ENCODE data around the gene PNMA1.

PNMA1 gene

GRCh38 chr14:73748858-73749357 is 34.7 kb upstream of the PNMA1 start:
- Histone ChIP-seq H3K4me1 (ENCODE audit: insufficient read depth, low read length) (peaks cover 39% of the 10 kb centered on the region), H3K9ac (ENCODE audit: low read depth, low read length) (no peak overlapping the region), H3K4me3 (ENCODE audit: low read length) (no peak overlapping the region), H3K36me3 (ENCODE audit: insufficient read depth, low read length) (no peaks in the 10 kb centered on the region), H3K27me3 (ENCODE audit: insufficient read depth, low read length) (no peaks in the 10 kb centered on the region), H3K27ac (ENCODE audit: low read depth, low read length) (no peak overlapping the region), H3K9me3 (ENCODE audit: insufficient read depth, low read depth, low read length) (no peaks in the 10 kb centered on the region)
- WGBS = 96% methylated on average over 6 of the region's 6 CpGs

GRCh38 chr14:73747379-73748211 is 33.4 kb upstream of the PNMA1 start:
- H3K4me1 ChIP-seq (ENCODE audit: insufficient read depth, low read length) = peaks cover 31% of the 10 kb centered on the region

GRCh38 chr14:73746520-73747378 is 32.6 kb upstream of the PNMA1 start:
- 42% methylated on average over 6 of the region's 6 CpGs for WGBS
- no peak overlapping the region for H3K9ac ChIP-seq (ENCODE audit: low read depth, low read length)
- H3K4me1 ChIP-seq (ENCODE audit: insufficient read depth, low read length) = peaks cover 39% of the 10 kb centered on the region
- 0 out of 2 replicates have a peak overlapping the region, but pooled peaks have one; percentile 15 for H3K27ac ChIP-seq (ENCODE audit: low read depth, low read length)
- no peaks in the 10 kb centered on the region for H3K27me3 ChIP-seq (ENCODE audit: insufficient read depth, low read length)
- H3K4me3 ChIP-seq (ENCODE audit: low read length) = no peak overlapping the region
- H3K9me3 ChIP-seq (ENCODE audit: insufficient read depth, low read depth, low read length) = no peaks in the 10 kb centered on the region
- H3K36me3 ChIP-seq (ENCODE audit: insufficient read depth, low read length) = no peaks in the 10 kb centered on the region

More at GRCh38 chr14:73747379-73748211, 33.4 kb upstream of the PNMA1 start:
- H3K9me3 ChIP-seq (ENCODE audit: insufficient read depth, low read depth, low read length) = no peaks in the 10 kb centered on the region
- H3K4me3 ChIP-seq (ENCODE audit: low read length) = no peak overlapping the region
- no peaks in the 10 kb centered on the region for H3K27me3 ChIP-seq (ENCODE audit: insufficient read depth, low read length)
- 59% methylated on average over 8 of the region's 9 CpGs for WGBS
- H3K27ac ChIP-seq (ENCODE audit: low read depth, low read length) = no peak overlapping the region
- H3K9ac ChIP-seq (ENCODE audit: low read depth, low read length) = no peak overlapping the region
- no peaks in the 10 kb centered on the region for H3K36me3 ChIP-seq (ENCODE audit: insufficient read depth, low read length)

GRCh38 chr14:73745571-73746519 is 31.7 kb upstream of the PNMA1 start:
- 86% methylated on average over 7 of the region's 7 CpGs for WGBS
- Histone ChIP-seq H3K36me3 (ENCODE audit: insufficient read depth, low read length) (no peaks in the 10 kb centered on the region), H3K27ac (ENCODE audit: low read depth, low read length) (0 out of 2 replicates have a peak overlapping the region, but pooled peaks have one; percentile 15), H3K4me1 (ENCODE audit: insufficient read depth, low read length) (peaks cover 46% of the 10 kb centered on the region), H3K4me3 (ENCODE audit: low read length) (no peak overlapping the region), H3K27me3 (ENCODE audit: insufficient read depth, low read length) (no peaks in the 10 kb centered on the region), H3K9ac (ENCODE audit: low read depth, low read length) (no peak overlapping the region), H3K9me3 (ENCODE audit: insufficient read depth, low read depth, low read length) (no peaks in the 10 kb centered on the region)

DNA sequence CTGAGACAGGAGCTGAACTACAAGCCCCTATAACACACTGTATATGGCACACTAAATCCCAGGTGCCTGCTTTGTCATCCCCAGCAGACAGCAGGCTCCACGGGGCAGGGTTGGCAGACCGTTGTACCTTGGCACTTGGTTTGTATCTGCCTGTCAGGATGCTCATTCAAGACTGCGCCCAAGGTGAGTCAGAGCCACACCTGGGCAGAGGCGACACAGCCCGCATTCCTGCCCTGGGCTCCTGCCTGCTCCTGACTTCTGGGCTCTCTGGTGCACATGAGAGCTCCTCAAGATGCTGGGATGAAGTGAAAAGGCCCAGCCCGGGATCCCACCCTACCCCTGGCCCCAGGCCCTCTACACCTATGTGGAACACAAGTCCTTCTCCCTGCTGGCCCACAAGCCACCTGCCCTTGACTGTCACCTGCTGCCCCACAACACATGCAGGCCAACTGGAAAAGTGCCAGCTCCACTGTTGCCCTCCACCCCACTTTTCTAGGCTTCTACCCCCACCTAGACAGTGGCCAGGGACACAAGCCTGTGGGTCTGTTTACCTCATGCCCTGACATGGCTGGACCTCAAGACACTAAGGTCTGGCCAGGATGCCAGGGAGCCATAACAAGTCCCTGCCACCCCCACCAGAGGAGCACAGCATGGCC is 30.8 kb upstream of the PNMA1 start:
- H3K4me3 ChIP-seq (ENCODE audit: low read length) = no peak overlapping the region
- no peaks in the 10 kb centered on the region for H3K36me3 ChIP-seq (ENCODE audit: insufficient read depth, low read length)
- WGBS = 90% methylated on average over 6 of the region's 6 CpGs
- H3K9ac ChIP-seq (ENCODE audit: low read depth, low read length) = no peak overlapping the region
- H3K9me3 ChIP-seq (ENCODE audit: insufficient read depth, low read depth, low read length) = no peaks in the 10 kb centered on the region
- no peak overlapping the region for H3K27ac ChIP-seq (ENCODE audit: low read depth, low read length)
- H3K27me3 ChIP-seq (ENCODE audit: insufficient read depth, low read length) = no peaks in the 10 kb centered on the region
- peaks cover 49% of the 10 kb centered on the region for H3K4me1 ChIP-seq (ENCODE audit: insufficient read depth, low read length)

DNA sequence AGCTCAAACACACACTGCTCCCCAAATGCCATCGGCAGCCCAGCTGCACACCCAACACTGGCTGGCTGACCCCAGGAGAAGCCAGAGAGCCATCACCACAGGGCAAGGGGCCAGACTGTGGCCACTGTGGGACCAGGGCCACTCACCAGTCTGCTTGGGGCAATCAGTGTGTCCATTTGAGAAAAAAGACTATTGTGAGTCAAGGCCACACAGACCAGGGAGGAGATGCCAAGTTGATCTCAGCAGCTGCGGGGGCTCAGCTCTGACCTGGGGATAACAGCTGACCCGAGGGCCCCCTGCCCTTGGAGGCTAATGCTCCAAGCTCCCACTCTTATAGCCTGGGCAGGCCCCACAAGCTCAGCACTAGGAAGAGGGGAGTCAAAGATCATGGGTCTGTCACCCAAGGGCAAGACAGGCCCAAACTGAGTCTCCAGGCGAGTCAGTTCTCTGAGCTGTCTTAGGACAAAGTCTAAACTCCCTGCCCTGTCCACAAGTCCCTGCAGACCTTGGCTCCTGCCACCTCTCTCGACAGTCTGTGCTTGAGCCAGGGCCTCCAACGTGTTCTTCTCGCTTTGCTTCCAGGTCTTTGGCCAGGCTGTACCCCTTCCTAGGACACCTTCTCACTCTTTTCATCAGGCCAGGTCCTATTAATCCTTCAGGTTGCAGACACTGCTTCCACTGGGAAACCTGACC is 30.1 kb upstream of the PNMA1 start:
- H3K36me3 ChIP-seq (ENCODE audit: insufficient read depth, low read length) = no peaks in the 10 kb centered on the region
- H3K27me3 ChIP-seq (ENCODE audit: insufficient read depth, low read length) = no peaks in the 10 kb centered on the region
- H3K27ac ChIP-seq (ENCODE audit: low read depth, low read length) = no peak overlapping the region
- 88% methylated on average over 7 of the region's 7 CpGs for WGBS
- H3K9me3 ChIP-seq (ENCODE audit: insufficient read depth, low read depth, low read length) = no peaks in the 10 kb centered on the region
- no peak overlapping the region for H3K9ac ChIP-seq (ENCODE audit: low read depth, low read length)
- peaks cover 43% of the 10 kb centered on the region for H3K4me1 ChIP-seq (ENCODE audit: insufficient read depth, low read length)
- no peak overlapping the region for H3K4me3 ChIP-seq (ENCODE audit: low read length)

DNA sequence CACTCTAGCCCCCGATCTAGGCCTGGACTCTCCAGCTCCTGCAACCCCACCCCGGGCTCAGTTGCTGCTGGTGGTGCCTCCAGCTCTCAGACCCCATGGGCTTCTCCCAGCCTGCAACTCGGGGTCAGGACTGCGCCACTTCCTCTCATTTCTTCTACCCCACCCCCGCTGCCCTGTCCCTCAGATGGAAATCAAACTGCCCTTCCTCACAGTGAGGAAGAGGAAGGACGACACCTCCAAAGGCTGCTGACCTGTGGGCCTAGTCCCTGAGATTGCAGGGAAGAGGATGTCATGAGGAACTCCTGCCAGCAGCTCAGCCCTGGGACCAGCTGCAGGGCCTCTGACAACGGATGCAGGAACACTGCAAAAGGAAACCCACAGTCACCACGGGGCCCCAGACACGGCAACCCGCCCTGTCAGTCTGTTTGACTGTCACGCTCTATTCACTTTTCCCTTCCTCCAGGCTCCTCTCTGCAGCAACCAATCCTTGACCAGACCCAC is 29.3 kb upstream of the PNMA1 start:
- no peak overlapping the region for H3K4me3 ChIP-seq (ENCODE audit: low read length)
- H3K36me3 ChIP-seq (ENCODE audit: insufficient read depth, low read length) = no peaks in the 10 kb centered on the region
- WGBS = 77% methylated on average over 11 of the region's 11 CpGs
- H3K27ac ChIP-seq (ENCODE audit: low read depth, low read length) = no peak overlapping the region
- H3K9me3 ChIP-seq (ENCODE audit: insufficient read depth, low read depth, low read length) = no peaks in the 10 kb centered on the region
- H3K27me3 ChIP-seq (ENCODE audit: insufficient read depth, low read length) = no peaks in the 10 kb centered on the region
- peaks cover 43% of the 10 kb centered on the region for H3K4me1 ChIP-seq (ENCODE audit: insufficient read depth, low read length)
- no peak overlapping the region for H3K9ac ChIP-seq (ENCODE audit: low read depth, low read length)

DNA sequence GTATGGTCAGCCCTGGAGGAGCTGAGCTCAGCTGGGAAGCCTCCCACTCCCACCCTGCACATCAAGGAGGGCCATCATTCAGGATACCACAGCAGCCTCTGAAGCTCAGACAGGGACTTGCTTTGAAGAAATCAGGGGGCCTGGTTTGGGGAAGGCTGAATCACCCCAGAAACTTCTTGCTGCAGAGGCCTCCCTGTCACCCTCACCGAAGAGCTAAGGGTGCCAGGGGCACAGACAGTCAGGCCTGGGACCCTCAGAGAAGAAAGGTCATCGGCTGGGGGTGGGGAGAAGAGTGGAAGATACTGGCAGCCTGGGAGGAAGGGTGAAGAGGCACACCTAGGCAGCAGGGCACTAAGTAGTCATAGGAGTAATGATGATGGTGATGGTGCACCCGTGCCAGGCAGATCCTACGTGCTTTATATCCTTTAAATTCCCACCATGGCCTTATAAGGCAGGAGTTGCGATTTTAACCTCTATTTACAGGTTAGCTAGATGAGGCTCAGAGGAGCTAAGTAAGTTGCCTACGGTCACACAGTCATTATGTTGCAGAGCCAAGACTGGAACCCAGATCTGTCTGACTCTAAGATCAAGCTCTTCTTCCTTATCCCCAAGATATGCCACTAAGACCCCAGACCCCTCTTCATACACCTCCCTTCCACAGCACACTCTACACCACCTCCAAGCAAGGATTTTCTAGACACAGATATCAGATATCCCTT is 28.5 kb upstream of the PNMA1 start:
- Histone ChIP-seq H3K36me3 (ENCODE audit: insufficient read depth, low read length) (0 out of 2 replicates have a peak, but pooled peaks cover 3% of the 10 kb centered on the region), H3K27ac (ENCODE audit: low read depth, low read length) (no peak overlapping the region), H3K9ac (ENCODE audit: low read depth, low read length) (no peak overlapping the region), H3K9me3 (ENCODE audit: insufficient read depth, low read depth, low read length) (no peaks in the 10 kb centered on the region), H3K4me1 (ENCODE audit: insufficient read depth, low read length) (peaks cover 43% of the 10 kb centered on the region), H3K27me3 (ENCODE audit: insufficient read depth, low read length) (no peaks in the 10 kb centered on the region), H3K4me3 (ENCODE audit: low read length) (no peak overlapping the region)
- WGBS = 92% methylated on average over 6 of the region's 6 CpGs

DNA sequence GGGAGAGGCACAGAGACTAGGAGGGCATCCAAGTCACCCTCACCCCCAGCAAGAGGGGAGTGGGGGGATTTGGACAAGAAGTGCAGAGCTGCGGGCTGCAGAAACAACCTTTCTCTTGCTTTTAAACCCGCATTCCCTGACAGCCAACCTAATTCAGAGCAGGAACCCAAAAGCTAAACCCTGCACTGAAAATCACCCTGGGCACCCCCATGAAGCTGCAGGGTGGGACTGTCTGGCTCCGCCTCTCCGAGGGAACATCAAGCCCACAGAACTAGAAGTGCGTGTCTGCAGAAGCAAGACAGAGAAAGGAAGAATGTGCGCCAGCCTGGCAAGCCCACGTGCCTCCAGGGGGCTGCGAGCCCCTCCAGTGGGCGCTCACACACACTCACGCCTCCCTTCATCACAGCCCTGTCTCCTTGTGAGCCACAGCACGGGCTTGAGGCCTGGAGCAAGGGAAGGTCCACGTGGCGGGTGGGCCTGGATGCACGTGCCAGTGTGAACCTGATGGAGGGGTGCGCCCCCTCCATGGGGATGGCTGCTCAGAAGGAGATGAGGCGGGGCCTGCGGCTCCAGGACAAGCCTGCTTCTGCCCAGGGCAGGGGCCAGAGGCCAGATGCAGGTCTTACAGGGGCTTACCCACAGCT is 27.8 kb upstream of the PNMA1 start:
- 65% methylated on average over 17 of the region's 17 CpGs for WGBS
- Histone ChIP-seq H3K27ac (ENCODE audit: low read depth, low read length) (peak overlapping the region; percentile 34), H3K36me3 (ENCODE audit: insufficient read depth, low read length) (0 out of 2 replicates have a peak, but pooled peaks cover 4% of the 10 kb centered on the region), H3K9me3 (ENCODE audit: insufficient read depth, low read depth, low read length) (no peaks in the 10 kb centered on the region), H3K9ac (ENCODE audit: low read depth, low read length) (peak overlapping the region; percentile 50; the same call in 1 of the 2 replicates), H3K4me1 (ENCODE audit: insufficient read depth, low read length) (peaks cover 39% of the 10 kb centered on the region), H3K27me3 (ENCODE audit: insufficient read depth, low read length) (no peaks in the 10 kb centered on the region), H3K4me3 (ENCODE audit: low read length) (peak overlapping the region; percentile 13; the same call in 1 of the 2 replicates)

All from HUES64 (cell line).